EH (cell line): Measurements from ENCODE around the gene HAAO.

Source experiments
- DNase-seq: peaks from one replicate; pipeline ENCODE4 v3.0.0-alpha.2; 2015; ENCODE audit warnings: low read depth

The HAAO gene

GRCh38 chr2:42767899-42768705, 24.3 kb downstream of the HAAO start:
- no peak for DNase-seq

GRCh38 chr2:42767080-42767898, 25.1 kb downstream of the HAAO start:
- DNase-seq, result no peak

- DNase-seq, result no peak
Measured at GRCh38 chr2:42765686-42766085, 26.7 kb downstream of the HAAO start.

GRCh38 chr2:42764901-42765300, 27.5 kb downstream of the HAAO start:
- no peak for DNase-seq

- DNase-seq, result no peak
Measured at GRCh38 chr2:42764096-42764495, 28.3 kb downstream of the HAAO start, which contains the start of gene OXER1. TSS of gene OXER1 (minus strand) at chr2:42764135. CDS start at chr2:42764062, 73 bp downstream.

- DNase-seq, result no peak
Measured at GRCh38 chr2:42762823-42763804, 29.3 kb downstream of the HAAO start.

GRCh38 chr2:42762155-42762554, 30.2 kb downstream of the HAAO start:
- DNase-seq, result no peak

GRCh38 chr2:42761554-42761953, 30.8 kb downstream of the HAAO start:
- DNase-seq, result no peak

GRCh38 chr2:42758751-42759150, 33.6 kb downstream of the HAAO start:
- no peak for DNase-seq

GRCh38 chr2:42757981-42758740, 34.2 kb downstream of the HAAO start:
- DNase-seq, result no peak

- DNase-seq, result peak; percentile 7
Measured at GRCh38 chr2:42756966-42757513, 35.3 kb downstream of the HAAO start.

GRCh38 chr2:42756150-42756775, 36.1 kb downstream of the HAAO start:
- no peak for DNase-seq

GRCh38 chr2:42755191-42755880, 37.0 kb downstream of the HAAO start:
- DNase-seq, result peak; percentile 59

- DNase-seq, result no peak
Measured at GRCh38 chr2:42754776-42755140, 37.6 kb downstream of the HAAO start.

GRCh38 chr2:42754021-42754775, 38.2 kb downstream of the HAAO start:
- peak; percentile 8 for DNase-seq

GRCh38 chr2:42752816-42753813, 39.3 kb downstream of the HAAO start:
- DNase-seq, result no peak

GRCh38 chr2:42752314-42752713, 40.1 kb downstream of the HAAO start:
- no peak for DNase-seq

- no peak for DNase-seq
Measured at GRCh38 chr2:42748840-42749239, 43.5 kb downstream of the HAAO start.
